GM21390 (cell line): ENCODE measurements around the gene ELP2.
A peak's percentile ranks its signal among the peaks of the same experiment; 100 is the strongest.
"Not testable (repeated sequence)": the region's sequence is repeated elsewhere in the genome, so short reads cannot be mapped to it uniquely, and the experiment has no call there.

Experiments
- ATAC-seq: cut with Tn5 transposase; IDR thresholded peaks from one replicate; pipeline ENCODE4 v1.9.1; 2021; ENCODE audit not compliant: unreplicated experiment

ELP2 gene

DNA sequence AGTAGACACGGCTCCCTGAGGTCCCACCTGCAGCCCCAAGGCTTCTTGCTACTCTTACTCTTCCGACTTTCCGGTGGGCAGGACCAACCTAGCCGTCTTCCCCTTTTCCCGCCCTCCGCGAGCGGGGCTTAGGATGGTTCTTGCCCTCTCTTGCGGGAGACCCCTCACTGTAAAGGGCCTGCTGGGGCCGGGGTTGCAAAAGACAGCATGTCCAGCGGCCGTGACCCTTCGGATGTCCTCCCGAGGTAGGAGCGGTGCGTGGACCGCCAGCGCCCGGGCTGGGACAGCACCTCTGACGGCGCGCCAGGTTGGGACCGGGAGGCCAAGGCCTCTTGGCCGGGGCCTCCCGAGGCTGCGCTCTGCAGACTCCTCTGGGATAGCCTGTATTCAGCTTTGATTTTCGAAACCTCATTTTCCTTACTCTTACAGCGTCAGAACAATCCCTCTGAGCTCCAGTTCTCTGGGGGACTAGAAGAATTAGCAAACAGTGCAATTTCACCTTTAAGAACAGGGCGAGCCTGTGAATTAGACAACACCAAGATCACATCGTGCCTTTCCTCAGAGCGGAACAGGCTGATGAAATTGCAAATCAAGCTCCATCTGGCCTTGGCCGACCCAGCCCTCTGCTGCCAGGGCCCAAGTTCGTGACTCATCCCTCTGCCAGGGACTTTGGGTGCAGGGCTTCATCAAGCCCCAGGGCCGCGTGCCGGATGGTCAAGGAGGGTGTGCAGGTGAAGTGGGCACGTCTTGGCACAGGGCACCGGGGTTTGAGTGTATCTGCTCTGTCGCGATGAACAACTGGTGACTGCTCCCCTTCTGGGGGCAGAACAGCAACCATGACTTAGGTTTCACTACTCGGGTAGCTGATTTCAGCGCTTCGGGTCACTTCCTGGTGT is 58.4 kb downstream of the ELP2 start:
- ATAC-seq: peak; percentile 16

DNA sequence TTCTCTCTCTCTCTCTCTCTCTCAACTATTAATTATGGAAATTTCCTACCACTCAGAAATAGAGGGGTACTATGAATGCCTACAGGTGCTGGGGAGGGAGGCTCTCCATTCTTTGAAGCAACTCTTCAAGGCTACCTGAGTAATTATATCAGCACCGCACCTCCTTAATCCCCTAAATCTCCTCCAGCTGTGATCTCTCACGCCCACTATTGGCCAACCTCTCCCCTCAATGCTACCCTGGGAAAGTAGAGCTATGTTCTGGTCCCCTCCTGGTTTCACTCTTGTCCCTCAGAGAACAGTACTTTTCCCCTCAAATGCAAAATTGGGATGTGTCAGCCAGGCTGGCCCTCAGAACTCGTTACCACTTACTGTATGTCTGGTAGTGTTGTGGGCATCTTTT is 59.2 kb downstream of the ELP2 start:
- ATAC-seq: no peak

DNA sequence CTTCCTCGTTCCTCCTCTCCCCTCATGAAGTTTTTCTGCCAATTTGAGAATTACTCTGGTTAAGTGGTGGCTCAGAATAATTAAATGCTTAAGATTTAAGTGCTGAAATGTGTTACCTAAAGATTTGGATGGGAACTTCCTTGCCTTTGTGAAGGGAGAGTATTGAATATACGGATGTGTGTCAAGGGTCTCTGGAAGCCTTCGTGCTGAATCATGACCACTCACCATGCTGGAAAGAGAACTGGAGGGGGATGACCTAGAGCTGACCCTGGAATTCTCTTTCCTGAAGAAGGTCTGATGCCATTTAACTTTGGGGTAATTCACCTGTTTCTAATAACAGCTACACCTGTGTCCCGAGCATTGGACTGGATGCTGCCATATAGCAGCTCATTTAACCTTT is 59.8 kb downstream of the ELP2 start:
- no peak for ATAC-seq

DNA sequence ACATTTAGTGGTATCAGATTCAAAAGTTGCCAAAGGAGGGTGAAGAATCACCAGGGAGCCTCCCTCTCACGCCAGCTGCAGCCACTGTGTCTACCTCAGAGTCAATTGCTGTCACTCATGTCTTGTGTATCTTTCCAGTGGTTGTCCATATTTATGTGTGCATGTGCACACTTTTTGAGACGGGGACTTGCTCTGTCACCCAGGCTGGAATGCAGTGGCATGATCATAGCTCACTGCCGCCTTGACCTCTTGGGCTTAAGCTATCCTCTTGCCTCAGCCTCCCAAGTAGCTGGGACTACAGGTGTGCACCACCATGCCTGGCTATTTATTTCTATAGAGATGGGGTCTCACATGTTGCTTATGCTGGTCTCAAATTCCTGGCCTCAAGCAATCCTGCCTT is 61.6 kb downstream of the ELP2 start:
- no peak for ATAC-seq

DNA sequence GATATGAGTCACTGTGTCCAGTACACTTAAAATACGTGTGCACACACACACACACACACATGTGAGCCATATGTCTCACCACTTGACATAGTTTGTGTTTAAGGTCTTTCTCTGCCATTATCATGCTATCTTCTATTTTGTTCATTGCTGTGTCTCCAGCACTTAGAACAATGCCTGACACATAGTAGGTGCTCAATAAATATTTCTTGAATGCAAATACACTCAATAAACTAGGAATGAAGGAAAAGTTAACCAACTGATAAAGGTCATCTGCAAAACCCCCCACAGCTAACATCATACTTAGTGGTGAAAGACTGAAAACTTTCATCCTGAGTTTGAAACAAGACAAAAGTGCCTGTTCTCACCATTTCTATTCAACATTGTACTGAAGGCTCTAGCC is 62.0 kb downstream of the ELP2 start:
- no peak for ATAC-seq

DNA sequence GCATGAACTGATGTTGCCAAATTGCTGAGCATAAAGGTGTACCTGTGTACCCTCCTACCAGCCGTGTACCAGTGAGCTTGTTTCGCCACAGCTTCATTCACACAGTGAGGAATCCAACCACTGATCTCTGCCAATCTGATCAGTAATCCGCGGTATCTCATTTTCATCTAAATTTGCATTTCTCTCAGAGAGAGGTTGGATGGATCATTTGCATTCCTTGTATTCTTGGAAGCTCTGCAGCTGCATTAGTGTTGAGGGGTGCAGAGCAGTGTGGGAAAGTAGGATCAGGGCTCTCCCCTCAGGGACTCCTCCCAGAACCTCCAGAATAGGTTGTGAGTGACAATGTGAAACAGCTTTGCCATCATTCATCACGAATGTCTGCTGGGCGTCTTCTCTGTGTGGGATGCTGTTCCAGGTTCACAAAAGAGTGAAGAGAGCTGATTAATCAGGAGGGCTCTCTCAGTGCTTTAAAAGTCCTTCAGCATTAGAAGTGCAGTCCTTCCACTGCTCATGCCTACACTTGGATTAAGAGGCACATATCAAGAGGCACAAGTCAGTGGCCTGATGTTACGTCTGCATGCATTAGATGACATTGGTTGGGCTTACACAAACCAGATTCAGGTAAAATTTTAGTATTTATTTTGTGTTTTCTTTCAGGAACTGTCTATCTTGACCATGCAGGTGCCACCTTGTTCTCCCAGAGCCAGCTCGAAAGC is 65.1 kb downstream of the ELP2 start:
- no peak for ATAC-seq

DNA sequence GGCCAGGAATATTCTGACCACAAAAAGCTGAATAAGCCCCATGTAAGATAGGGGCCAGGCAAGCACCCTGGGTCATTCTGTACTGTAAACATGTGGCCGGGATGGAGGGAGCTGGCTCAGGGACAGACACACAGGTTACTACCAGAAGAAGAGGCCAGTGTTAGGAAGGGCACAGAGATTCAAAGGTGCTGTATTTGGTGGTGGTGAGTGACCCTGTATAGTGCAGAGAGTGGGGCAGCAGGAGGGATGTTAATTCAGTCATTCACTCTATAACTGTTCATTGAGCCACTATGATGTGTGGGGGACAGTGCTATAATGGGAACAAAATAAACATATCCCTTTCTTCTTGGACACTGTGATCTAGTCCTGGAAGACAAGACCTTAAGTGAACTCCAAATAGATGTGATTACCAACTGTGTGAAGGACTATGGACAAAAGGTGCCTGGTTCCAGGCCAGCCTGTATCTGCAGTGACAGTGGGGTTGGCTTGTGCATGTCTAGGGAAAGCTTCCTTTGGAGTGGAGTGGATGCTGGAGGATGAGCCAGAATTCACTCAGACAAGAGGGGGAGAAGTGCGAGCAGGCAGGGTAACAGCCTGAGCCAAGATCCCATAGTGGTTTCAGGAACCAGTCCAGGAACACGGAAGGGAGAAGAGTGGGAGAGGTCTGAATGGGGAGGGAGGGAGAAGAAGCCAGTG is 65.9 kb downstream of the ELP2 start:
- ATAC-seq: no peak

DNA sequence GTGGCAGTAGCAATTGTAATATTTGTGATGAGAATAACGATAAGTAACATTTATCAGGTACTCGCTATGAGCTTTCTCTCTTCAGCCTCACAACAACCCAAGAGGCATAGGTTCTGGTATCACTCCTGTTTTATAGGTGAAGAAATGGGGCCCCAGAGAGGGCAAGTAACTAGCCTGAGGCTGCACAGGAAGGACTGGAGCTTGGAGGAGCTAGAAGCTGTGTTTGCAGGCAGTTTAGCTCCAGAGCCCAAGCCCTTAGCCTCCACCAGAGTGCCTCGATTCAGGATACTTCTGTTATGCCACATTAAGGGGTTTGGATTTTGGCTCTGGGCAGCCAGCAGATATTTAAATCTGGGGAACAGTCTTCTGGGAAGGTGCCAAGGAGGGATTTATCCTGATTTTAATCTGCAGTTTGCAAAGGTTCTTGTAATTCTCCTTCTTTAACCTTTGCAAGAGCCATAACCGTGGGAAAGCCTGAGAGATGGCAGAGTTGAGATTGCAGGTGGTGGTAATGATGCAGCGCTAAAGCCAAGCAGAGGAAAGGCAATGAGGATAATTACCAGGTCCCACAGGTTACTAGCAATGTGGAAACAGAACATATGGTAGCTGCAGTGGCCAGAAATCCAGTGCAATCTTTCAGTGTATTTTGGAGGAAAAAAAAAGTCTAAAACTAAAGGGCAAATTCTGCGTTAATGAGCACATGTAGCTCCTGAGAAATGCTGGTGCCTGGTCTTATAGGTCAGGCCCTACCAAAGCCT is 66.7 kb downstream of the ELP2 start:
- ATAC-seq: no peak

DNA sequence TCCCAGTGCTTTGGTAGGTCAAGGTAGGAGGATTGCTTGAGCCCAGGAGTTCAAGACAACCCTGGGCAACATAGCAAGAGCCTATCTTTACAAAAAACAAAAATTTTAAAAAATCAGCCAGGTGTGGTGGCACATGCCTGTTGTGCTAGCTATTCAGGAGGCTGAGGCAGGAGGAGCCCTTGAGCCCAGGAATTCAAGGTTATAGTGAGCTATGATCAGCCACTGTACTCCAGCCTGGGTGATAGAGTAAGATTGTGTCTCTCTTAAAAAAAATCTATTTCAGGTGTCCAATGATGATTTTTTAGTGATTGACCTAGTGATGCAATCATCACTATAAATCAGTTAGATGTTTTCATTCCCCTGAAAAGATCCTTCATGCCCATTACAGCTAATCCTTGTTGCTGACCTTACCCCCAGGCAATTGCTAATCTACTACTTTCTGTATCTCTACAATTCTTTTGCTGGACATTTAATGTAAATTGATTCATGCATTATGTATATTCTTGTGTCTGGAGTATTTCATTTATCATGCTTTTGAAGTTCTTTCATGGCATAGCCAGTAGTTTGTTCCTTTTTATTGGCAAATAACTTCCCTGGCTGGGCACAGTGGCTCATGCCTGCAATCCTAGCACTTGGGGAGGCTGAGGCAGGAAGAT is 67.9 kb downstream of the ELP2 start:
- no peak for ATAC-seq

DNA sequence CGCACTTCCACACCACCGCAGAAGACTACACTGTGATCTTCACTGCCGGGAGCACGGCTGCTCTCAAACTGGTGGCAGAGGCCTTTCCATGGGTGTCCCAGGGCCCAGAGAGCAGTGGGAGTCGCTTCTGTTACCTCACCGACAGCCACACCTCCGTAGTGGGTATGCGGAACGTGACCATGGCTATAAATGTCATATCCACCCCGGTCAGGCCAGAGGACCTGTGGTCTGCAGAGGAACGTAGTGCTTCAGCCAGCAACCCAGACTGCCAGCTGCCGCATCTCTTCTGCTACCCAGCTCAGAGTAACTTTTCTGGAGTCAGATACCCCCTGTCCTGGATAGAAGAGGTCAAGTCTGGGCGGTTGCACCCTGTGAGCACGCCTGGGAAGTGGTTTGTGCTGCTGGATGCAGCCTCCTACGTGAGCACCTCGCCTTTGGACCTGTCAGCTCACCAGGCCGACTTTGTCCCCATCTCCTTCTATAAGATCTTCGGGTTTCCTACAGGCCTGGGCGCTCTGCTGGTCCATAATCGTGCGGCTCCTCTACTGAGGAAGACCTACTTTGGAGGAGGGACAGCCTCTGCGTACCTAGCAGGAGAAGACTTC is 70.1 kb downstream of the ELP2 start:
- ATAC-seq: no peak

DNA sequence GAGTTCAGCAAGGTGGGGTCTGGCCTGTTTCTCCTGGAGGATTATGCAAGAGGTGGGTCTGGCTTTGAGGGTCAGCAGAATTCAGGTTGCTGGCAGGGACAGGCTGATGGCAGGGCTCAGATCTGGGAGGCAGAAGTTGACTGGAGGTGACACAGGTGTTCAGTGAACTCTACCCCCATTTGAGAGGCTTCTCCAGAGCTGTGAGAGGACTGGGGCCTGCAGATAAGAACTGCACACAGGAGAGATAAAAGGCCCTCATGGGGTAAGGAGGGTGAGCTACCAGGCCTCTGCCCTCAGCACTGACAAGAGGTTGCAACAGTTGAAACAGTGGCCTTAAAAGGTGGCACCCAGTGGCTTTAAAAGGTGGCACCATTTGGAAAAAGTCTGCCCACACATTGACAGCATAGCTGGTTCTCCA is 70.7 kb downstream of the ELP2 start:
- no peak for ATAC-seq

DNA sequence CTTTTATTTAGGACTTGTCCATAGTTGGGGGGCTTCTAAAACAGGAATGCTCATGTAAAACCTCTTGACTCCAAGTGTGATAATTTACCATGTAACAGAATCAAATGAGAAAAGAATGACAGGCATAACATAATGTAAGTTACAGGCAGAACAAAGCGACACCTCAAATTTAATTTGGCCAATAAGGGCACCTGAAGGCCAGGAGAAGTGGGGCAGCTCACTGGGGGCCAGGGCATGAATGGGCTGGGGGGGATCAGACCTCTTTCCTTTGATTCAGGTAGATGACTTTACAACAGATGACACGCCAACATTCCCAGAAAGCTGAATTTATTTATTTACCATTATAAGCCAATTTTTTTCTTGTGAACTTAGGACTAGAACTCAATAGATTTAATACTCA is 72.1 kb downstream of the ELP2 start:
- no peak for ATAC-seq

DNA sequence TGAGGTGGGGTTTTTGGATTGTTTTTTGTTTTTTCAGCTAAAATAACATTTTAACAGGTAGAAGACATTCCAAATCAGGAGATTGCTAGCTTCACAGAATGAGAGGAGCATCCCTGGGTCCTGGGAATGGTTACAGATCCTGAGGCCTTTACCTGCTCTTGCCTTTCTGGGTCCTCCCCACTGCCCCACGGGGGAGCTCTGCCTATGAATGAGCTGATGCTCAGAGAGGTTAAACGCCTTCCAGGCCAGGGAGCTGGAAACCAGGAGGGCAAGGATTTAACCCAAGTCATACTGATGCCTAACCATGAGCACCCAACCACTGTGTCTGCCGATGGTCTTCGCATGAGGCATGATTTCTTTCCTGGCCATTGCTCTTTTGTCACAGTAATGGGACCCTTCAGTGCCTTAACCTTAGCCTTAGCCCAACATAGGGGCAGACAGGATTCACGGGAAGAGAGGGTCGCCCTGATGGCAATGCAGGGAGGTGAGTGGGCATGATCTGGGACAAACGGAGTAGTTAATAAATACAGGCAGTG is 73.7 kb downstream of the ELP2 start:
- ATAC-seq: no peak

DNA sequence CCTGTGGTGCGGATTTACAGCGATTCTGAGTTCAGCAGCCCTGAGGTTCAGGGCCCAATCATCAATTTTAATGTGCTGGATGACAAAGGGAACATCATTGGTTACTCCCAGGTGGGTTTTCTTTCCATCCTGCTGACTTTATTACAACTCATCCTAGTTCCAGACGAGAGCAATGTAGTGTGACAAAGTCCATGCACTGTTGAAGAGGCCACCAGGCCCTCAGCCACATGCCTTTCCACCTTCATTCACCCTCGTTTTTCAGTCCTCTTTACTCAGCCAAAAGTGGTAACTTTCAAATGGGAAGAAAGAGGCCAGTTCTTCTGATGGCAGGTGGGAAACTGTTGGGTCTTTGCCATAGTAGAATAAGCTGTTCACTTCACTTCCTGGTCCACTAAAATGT is 75.5 kb downstream of the ELP2 start:
- no peak for ATAC-seq

DNA sequence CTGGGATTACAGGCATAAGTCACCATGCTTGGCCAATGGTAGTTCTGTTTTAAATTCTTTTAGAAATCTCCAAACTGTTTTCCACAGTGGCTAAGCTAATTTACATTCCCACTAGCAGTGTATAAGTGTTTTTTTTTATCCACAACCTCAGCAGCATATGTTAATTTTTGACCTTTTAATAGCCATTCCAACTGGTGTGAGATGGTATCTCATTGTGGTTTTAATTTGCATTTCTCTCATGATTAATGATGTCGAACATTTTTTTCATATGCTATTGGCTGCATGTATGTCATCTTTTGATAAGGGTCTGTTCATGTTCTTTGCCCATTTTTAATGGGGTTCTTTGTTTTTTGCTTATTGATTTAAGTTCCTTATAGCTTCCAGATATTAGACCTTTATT is 77.6 kb downstream of the ELP2 start:
- no peak for ATAC-seq

DNA sequence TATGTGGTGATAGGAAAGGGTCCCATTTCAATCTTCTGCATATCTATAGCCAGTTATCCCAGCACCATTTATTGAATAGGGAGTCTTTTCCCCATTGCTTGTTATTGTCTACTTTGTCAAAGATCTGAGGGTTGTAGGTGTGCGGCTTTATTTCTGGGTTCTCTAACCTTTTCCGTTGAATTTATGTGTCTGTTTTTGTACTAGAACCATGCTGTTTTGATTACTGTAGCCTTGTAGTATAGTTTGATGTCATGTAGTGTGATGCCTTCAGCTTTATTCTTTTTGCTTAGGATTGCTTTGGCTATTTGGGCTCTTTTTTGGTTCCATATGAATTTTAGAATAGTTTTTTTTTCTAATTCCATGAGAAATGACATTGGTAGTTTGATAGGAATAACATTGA is 78.3 kb downstream of the ELP2 start:
- ATAC-seq: not testable (repeated sequence)

DNA sequence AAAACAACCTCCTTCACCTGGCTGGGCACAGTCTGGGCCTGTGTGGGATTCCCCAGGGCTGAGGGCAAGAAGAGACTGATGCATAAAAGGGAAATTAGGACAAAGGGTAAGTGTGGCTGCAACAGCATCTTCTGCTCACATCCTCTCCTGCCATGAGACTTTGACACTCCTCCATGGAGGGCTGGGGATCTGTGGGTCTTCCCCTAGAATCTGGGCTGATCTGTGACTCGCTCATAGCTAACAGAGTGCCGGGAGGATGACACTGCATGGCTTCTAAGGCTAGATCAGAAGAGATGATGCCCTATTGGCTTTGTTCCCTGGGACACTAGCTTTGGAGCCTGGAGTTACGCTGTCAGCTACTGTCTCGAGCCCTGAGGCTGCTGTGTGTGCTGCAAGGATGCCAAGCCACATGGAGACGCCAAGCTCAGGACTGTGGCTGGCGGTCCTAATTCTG is 81.9 kb downstream of the ELP2 start:
- no peak for ATAC-seq

DNA sequence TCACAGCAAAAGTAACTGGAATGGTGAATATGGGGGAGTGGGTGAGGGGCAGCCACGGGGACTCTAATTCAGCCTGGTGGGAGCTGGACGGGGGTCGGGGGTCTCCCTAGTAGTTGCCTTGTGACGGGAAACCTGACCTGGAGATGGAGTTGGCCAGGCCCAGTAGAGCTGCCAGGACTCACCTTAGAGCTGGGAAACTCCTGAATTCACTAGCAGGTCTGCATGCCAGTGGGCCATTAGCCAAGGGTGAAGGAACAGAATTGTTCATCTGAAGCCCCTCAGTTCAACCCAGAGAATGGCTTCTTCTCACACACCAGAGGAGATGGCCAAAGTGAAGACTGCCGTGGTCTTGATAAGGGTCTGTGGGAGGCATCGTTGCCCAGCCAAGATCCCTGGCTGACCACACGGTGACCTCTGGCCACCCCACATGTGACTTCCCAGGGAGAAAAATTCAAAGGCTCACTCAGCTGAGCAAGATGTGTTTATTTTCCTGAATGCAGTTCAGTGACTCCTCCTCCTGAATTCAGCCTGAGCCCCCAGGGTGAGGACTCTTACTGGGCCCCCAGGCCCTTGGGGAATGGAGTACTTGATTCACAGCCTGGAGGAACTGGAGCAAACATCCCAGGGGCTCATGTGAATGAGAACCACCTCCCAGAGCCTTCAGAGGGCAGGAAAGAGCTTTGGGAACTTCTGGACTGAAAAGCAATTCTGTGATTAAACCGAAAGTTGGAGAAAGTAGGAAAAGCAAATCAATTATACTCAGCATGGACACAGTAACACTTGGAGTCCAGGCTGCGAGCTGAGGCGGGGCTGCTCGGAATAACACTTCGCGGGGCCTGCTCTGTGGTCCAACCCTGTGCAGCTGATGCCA is 82.8 kb downstream of the ELP2 start:
- ATAC-seq: no peak

DNA sequence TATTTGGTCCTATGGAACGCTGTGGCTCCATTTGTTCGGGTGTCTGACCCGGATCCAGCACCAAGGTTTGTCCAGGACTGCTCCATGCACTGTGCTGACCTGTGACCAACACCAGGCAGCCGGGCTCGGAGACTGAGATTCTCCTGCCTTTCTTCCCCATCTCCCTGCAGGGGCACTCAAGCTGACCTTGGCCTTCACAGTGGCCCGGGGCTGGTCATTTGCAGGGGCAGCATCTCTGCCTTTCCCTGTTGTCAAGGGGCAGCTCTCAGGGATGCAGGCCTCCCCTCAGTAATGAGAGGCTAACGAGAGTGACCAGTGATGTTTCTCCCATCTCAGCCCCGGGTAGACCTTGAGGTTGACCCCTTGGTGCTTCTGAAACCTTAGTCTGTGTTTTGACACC is 85.1 kb downstream of the ELP2 start:
- no peak for ATAC-seq
